ENCODE results near the gene RAPGEF3.
A peak's percentile ranks its signal among the peaks of the same experiment; 100 is the strongest.

The RAPGEF3 gene

GRCh38 chr12:47725893-47726292 lies 32.8 kb downstream of the RAPGEF3 start:
- DNase-seq (ENCODE audit: low read depth in 1 of 2, low spot score in 1 of 2): no peak

DNA sequence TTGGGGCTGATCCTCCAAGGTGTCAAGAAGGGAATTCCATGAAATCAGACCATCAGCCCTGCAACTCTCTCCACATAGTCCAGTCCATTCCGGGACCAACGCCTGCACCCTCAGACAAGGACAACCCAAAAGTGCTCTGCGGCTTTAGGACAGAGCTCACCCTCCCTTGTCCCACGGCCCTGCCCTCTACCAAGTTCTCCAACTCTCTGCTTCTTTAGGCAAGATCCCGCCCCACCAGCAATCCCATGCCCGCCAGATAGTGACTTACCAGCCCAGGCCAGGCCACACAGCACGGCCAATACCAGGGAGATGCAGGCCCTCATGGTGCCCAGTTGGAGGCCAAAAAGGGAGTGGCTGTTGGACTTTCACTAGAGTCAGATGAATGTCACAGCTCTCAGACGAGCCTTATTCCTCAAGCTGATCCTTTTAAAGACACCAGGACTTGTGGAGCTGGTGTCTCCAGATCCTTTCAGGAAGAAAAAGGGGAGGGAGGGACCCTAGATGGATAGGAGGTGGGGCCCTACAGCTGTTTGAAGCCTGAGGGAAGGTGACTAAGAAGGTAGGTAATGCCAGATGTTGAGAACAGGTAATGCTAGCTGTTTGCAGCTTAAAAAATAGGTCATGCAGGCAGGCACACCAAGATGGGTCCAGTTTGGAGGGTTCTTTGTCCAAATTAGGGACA lies 33.4 kb downstream of the RAPGEF3 start, which contains the start of gene ENDOU:
TSS of gene ENDOU (minus strand) at position 400 of the 682 bp plus-strand sequence. CDS start at position 323, 77 bp downstream.
- no peak for DNase-seq (ENCODE audit: low read depth in 1 of 2, low spot score in 1 of 2)

- DNase-seq (ENCODE audit: low read depth in 1 of 2, low spot score in 1 of 2): no peak
Measured at GRCh38 chr12:47722941-47723631, 35.6 kb downstream of the RAPGEF3 start.

DNA sequence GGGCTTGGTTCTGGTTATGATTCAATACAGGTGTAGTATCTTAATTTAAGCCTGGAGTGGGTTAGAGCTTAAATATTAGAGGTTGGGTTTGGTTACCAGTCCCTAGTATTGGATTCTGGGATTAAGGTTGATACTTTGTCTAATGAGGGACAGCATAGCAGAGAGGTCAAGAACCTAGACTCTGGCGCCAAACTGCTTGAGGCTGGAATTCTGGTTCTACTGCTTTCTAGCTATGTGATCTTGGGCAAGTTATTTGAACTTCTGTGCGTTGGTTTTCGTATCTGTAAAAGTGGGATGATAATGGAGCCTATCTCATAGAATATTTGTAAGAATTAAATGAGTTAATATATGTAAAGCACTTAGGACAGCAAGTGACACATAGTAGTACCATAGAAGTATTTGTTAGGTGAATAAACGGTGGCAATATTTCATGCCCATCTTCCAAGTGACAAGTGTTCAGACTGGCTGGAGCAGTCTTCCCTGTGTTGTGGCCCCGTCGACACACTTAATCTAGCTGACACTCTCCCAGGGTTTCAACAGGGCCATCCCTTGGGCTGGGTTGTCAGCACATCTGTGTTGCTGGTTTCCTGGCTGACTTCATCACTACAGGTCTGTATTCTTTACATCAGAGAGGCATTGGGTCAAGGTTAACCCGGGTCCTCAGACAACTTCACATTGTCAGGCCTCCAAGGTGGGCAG lies 36.4 kb downstream of the RAPGEF3 start:
- no peak for DNase-seq (ENCODE audit: low read depth in 1 of 2, low spot score in 1 of 2)

- DNase-seq (ENCODE audit: low read depth in 1 of 2, low spot score in 1 of 2): no peak
Measured at GRCh38 chr12:47721431-47721973, 37.2 kb downstream of the RAPGEF3 start.

- no peak for DNase-seq (ENCODE audit: low read depth in 1 of 2, low spot score in 1 of 2)
Measured at GRCh38 chr12:47718531-47718930, 40.1 kb downstream of the RAPGEF3 start.

DNA sequence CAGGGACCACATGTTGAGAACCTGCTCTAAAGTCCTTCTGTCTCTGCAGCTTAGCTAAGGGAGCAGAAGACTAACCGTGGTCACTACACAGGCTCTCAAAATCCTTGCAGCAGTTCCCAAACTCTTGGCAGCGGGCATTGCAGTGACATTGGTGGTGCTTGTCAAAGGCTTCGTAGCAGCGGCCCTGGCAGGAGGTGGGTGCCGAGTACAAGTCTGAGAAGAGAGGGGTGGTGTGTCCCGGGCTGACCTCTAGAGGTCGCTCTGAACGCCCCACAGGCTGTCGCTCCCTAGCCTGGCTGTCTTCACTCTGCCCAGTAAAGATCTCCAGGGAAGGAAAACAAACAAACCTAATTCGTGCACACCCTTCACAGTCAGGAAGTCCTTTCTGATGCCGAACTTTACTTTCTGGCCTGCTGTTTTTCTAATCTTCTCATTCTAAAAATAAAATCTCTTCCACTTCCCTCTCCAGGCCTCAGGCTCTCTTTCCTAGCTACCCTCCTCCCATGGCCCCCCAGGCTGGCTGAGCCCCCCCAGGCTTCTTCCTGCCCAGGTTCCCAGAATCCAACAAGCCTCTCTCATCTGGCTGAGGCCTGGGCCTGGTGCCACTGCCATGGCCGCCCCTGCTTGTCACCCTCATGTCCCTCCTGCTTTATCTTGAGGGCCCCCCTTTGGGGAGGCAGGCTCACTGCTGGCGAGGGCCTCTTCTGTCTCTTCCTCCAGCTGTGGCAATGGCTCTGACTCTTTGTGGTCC lies 41.1 kb downstream of the RAPGEF3 start:
- peak in 1 of 2 donors; percentile 35 for DNase-seq (ENCODE audit: low read depth in 1 of 2, low spot score in 1 of 2)

DNA sequence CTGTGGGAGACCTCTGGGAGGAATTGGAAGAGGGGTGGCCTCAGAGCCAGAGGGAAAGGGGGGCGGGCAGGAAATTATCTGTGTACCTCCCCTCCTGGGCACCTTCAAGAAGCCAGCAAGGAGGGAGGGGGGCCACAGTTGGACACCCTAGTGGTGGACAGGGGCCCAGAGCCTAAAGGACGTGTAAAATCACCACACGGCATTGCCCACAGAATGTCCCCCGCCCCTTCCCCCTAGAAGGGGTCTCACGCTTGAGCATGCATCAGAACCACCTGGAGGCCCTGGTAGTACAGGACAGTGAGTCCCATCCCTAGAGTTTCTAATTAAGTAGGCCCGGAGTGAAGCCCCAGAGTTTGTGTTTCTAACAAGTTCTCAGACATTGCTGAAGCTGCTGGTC lies 41.6 kb downstream of the RAPGEF3 start:
- no peak for DNase-seq (ENCODE audit: low read depth in 1 of 2, low spot score in 1 of 2)

GRCh38 chr12:47715877-47716548 lies 42.7 kb downstream of the RAPGEF3 start:
- no peak for DNase-seq (ENCODE audit: low read depth in 1 of 2, low spot score in 1 of 2)

DNA sequence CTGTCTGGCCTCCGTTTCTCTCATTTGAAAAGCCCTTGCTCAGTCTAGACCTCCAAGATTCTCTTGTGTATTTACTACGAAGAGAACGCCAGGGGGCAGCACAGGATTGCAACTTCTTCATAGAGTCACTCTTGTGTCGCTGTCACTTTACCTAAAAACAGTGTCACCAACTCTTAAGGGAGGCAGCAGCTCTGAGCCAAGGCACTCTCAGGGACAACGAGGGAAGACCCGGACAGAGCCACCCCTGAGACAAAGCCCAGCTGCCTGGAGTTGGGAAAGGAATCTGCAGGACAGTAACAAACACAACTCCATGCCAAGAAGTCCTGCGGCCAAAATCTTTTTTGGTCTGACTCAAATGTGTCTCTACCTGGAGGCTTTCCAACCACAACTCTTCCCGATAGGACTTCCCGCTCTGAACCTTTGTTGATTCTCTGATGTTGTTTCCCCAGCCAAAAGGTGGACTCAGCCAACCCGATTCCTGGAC lies 43.2 kb downstream of the RAPGEF3 start:
- peak; percentile 52 to 71 for DNase-seq (ENCODE audit: low read depth in 1 of 2, low spot score in 1 of 2)

DNA sequence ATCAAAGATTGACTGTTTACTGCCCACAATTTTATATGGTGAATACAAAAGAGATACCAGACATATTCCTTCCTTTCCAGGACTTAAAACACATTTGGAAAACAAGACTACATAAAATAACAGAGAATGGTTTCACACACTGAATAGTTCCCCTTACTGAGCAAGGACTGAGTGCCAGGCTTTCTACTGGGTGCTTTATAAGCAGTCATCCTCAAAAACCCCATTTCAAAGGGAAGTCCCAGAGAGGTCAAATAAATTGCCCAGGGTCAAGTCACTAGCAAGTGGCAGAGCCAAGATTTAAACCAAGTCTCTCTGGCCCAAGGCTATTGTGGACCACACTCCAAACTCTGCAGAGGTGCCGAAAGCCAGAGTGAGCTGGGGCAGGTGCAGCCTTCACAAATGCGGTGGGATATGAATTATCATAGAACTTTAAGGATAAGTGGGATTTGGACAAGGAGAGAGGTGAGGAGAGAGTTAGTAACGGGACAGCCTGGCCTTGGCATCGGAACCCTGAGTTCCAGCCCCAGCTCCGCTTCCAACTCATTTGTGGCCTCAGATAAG lies 43.8 kb downstream of the RAPGEF3 start:
- no peak for DNase-seq (ENCODE audit: low read depth in 1 of 2, low spot score in 1 of 2)

GRCh38 chr12:47712171-47712570 lies 46.5 kb downstream of the RAPGEF3 start:
- no peak for DNase-seq (ENCODE audit: low read depth in 1 of 2, low spot score in 1 of 2)

GRCh38 chr12:47711448-47711847 lies 47.2 kb downstream of the RAPGEF3 start:
- no peak for DNase-seq (ENCODE audit: low read depth in 1 of 2, low spot score in 1 of 2)

- DNase-seq (ENCODE audit: low read depth in 1 of 2, low spot score in 1 of 2): no peak
Measured at GRCh38 chr12:47710278-47710677, 48.4 kb downstream of the RAPGEF3 start.

DNA sequence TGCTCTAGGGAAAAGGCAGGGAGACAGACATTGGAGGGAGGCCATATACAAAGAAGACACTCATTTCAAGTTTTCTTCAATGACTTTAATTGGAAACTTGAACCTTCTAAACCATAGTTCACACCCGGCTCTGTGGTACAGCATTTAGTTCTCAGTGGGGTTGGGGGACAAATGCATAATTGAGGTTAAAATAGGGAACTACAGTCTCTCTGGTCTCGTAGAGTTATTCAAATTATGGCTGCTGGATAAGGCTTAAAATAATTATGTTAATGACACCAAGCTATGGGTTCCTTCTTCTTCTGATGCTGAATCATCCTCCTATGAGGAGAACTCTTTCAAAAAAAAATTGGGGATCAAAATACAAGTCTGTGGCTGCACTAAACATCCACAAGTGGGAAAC lies 49.0 kb downstream of the RAPGEF3 start:
- DNase-seq (ENCODE audit: low read depth in 1 of 2, low spot score in 1 of 2): no peak

DNA sequence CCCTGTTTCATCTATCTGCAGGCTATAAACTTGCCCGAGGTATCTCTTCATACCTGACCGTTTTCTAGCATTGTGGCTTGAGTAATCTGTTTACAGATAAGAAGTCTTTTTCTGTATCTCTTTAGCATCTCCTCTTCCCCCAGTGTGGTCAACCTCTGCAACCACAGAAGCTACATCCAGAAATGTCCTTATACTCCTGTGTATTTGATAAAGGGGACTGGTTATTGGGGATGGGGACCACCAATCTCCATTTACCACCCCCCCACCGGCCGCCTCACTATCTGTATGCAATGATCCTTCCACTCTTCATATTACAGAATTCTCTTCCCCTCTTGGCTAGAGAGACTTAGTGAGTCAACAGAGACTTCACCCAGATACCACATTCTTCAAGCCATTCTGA lies 49.4 kb downstream of the RAPGEF3 start:
- no peak for DNase-seq (ENCODE audit: low read depth in 1 of 2, low spot score in 1 of 2)

DNA sequence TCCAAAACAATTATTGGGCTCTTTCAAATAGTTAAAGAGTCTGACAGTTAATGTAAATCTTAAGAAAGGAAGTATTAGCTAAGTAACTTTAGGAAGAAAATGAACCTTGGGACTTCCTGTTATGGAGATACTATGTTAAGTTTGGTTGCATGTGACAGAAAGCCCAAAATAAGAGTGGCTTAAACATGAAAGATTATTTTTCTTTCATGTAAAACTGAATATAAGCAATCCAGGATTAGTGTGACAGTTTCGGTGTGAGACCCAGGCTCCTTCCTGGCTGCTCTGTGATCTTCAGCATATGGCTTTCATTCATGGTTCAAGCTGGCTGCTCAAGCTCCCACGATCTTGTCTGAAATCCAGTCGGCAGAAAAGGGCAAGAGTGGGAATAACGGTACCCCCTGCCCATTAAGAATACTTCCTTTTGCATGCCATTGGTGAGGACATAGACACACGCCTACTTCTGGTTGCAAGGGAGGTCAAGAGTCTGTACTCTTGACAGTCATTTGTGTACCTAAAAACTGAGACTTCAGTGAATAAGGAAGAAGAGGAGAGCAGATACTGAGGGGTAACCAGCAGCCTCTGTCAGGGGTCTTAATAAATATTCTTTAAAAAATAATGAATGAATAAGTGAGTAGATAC lies 50.7 kb downstream of the RAPGEF3 start:
- no peak for DNase-seq (ENCODE audit: low read depth in 1 of 2, low spot score in 1 of 2)

GRCh38 chr12:47707355-47707754 lies 51.3 kb downstream of the RAPGEF3 start:
- DNase-seq (ENCODE audit: low read depth in 1 of 2, low spot score in 1 of 2): no peak

GRCh38 chr12:47705566-47706425 lies 52.9 kb downstream of the RAPGEF3 start, which contains the start of gene RPAP3:
TSS of gene RPAP3 (minus strand) at chr12:47706030. CDS start at chr12:47702840, 3,190 bp downstream.
- DNase-seq (ENCODE audit: low read depth in 1 of 2, low spot score in 1 of 2): peak; percentile 95 to 97

Measured in activated CD4-positive, alpha-beta T cell treated with anti-CD3 and anti-CD28 coated beads, Interleukin-2, amount 50 U/mL, for 24 hours (primary cell).